Measurements from ENCODE around the gene KRT38.

- TF ChIP-seq TAF1 (IDR thresholded peaks at IDR 0.05; ENCODE audit: borderline replicate concordance, insufficient read depth, low read length) (no peak), POLR2AphosphoS5 (IDR thresholded peaks at IDR 0.05; ENCODE audit: low read depth, low read length) (no peak)
- TF ChIP-seq, protein P1, sequence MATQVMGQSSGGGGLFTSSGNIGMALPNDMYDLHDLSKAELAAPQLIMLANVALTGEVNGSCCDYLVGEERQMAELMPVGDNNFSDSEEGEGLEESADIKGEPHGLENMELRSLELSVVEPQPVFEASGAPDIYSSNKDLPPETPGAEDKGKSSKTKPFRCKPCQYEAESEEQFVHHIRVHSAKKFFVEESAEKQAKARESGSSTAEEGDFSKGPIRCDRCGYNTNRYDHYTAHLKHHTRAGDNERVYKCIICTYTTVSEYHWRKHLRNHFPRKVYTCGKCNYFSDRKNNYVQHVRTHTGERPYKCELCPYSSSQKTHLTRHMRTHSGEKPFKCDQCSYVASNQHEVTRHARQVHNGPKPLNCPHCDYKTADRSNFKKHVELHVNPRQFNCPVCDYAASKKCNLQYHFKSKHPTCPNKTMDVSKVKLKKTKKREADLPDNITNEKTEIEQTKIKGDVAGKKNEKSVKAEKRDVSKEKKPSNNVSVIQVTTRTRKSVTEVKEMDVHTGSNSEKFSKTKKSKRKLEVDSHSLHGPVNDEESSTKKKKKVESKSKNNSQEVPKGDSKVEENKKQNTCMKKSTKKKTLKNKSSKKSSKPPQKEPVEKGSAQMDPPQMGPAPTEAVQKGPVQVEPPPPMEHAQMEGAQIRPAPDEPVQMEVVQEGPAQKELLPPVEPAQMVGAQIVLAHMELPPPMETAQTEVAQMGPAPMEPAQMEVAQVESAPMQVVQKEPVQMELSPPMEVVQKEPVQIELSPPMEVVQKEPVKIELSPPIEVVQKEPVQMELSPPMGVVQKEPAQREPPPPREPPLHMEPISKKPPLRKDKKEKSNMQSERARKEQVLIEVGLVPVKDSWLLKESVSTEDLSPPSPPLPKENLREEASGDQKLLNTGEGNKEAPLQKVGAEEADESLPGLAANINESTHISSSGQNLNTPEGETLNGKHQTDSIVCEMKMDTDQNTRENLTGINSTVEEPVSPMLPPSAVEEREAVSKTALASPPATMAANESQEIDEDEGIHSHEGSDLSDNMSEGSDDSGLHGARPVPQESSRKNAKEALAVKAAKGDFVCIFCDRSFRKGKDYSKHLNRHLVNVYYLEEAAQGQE (IDR thresholded peaks at IDR 0.05; ENCODE audit: insufficient read depth in 1 of 2, low read depth in 2 of 2, low read length in 2 of 2): no peak
These were observed 29.5 kb downstream of the KRT38 start for GRCh38 chr17:41411072-41411840.

Data from PFSK-1 (cell line).